ENCODE results near the gene ZNF143. TPM values are rescaled to one million over a fixed set of nuclear protein-coding genes. Genes with fewer than 3 reads are reported as not detected.
A peak's percentile ranks its signal among the peaks of the same experiment; 100 is the strongest.

The ZNF143 gene
- total and polyA plus RNA-seq, 2 of the 13 experiments (the other 11 are each of a cell fraction or from before 2014, with no cell fraction given): 22.4 to 35.6 TPM

- TF ChIP-seq NFKB2 (CRISPR knock-in tag; IDR thresholded peaks at IDR 0.05; ENCODE audit: borderline replicate concordance): no peak
- no peak for TF ChIP-seq ZNF616 (CRISPR knock-in tag; IDR thresholded peaks at IDR 0.05; ENCODE audit: low read depth)
- no peak for TF ChIP-seq SYNCRIP (IDR thresholded peaks at IDR 0.05; ENCODE audit: insufficient read depth, low read depth, low read length)
- no peak for TF ChIP-seq FOXC1 (CRISPR knock-in tag; IDR thresholded peaks at IDR 0.05; ENCODE audit: borderline replicate concordance)
- no peak for TF ChIP-seq HOXA7 (CRISPR knock-in tag; IDR thresholded peaks at IDR 0.05)
- TF ChIP-seq, protein P1, sequence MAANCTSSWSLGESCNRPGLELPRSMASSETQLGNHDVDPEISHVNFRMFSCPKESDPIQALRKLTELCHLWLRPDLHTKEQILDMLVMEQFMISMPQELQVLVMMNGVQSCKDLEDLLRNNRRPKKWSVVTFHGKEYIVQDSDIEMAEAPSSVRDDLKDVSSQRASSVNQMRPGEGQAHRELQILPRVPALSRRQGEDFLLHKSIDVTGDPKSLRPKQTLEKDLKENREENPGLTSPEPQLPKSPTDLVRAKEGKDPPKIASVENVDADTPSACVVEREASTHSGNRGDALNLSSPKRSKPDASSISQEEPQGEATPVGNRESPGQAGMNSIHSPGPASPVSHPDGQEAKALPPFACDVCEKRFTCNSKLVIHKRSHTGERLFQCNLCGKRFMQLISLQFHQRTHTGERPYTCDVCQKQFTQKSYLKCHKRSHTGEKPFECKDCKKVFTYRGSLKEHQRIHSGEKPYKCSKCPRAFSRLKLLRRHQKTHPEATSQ (CRISPR knock-in tag; IDR thresholded peaks at IDR 0.05; ENCODE audit: borderline replicate concordance): no peak
- TF ChIP-seq, protein P2, sequence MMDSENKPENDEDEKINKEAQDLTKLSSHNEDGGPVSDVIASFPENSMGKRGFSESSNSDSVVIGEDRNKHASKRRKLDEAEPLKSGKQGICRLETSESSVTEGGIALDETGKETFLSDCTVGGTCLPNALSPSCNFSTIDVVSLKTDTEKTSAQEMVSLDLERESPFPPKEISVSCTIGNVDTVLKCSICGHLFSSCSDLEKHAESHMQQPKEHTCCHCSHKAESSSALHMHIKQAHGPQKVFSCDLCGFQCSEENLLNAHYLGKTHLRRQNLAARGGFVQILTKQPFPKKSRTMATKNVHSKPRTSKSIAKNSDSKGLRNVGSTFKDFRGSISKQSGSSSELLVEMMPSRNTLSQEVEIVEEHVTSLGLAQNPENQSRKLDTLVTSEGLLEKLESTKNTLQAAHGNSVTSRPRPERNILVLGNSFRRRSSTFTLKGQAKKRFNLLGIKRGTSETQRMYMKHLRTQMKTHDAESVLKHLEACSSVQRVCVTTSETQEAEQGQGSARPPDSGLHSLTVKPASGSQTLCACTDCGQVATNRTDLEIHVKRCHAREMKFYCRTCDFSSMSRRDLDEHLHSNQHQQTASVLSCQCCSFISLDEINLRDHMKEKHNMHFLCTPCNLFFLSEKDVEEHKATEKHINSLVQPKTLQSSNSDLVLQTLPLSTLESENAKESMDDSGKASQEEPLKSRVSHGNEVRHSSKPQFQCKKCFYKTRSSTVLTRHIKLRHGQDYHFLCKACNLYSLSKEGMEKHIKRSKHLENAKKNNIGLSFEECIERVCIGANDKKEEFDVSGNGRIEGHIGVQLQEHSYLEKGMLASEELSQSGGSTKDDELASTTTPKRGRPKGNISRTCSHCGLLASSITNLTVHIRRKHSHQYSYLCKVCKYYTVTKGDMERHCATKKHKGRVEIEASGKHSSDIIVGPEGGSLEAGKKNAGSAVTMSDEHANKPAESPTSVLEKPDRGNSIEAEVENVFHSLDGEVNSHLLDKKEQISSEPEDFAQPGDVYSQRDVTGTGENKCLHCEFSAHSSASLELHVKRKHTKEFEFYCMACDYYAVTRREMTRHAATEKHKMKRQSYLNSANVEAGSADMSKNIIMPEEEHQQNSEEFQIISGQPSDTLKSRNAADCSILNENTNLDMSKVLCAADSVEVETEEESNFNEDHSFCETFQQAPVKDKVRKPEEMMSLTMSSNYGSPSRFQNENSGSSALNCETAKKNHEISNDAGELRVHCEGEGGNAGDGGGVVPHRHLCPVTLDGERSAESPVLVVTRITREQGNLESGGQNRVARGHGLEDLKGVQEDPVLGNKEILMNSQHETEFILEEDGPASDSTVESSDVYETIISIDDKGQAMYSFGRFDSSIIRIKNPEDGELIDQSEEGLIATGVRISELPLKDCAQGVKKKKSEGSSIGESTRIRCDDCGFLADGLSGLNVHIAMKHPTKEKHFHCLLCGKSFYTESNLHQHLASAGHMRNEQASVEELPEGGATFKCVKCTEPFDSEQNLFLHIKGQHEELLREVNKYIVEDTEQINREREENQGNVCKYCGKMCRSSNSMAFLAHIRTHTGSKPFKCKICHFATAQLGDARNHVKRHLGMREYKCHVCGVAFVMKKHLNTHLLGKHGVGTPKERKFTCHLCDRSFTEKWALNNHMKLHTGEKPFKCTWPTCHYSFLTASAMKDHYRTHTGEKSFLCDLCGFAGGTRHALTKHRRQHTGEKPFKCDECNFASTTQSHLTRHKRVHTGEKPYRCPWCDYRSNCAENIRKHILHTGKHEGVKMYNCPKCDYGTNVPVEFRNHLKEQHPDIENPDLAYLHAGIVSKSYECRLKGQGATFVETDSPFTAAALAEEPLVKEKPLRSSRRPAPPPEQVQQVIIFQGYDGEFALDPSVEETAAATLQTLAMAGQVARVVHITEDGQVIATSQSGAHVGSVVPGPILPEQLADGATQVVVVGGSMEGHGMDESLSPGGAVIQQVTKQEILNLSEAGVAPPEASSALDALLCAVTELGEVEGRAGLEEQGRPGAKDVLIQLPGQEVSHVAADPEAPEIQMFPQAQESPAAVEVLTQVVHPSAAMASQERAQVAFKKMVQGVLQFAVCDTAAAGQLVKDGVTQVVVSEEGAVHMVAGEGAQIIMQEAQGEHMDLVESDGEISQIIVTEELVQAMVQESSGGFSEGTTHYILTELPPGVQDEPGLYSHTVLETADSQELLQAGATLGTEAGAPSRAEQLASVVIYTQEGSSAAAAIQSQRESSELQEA (CRISPR knock-in tag; IDR thresholded peaks at IDR 0.05; ENCODE audit: not compliant biosample characterization): no peak
- TF ChIP-seq, protein P3, sequence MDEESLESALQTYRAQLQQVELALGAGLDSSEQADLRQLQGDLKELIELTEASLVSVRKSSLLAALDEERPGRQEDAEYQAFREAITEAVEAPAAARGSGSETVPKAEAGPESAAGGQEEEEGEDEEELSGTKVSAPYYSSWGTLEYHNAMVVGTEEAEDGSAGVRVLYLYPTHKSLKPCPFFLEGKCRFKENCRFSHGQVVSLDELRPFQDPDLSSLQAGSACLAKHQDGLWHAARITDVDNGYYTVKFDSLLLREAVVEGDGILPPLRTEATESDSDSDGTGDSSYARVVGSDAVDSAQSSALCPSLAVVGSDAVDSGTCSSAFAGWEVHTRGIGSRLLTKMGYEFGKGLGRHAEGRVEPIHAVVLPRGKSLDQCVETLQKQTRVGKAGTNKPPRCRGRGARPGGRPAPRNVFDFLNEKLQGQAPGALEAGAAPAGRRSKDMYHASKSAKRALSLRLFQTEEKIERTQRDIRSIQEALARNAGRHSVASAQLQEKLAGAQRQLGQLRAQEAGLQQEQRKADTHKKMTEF (CRISPR knock-in tag; IDR thresholded peaks at IDR 0.05): peak; percentile 54
- TF ChIP-seq, protein P4, sequence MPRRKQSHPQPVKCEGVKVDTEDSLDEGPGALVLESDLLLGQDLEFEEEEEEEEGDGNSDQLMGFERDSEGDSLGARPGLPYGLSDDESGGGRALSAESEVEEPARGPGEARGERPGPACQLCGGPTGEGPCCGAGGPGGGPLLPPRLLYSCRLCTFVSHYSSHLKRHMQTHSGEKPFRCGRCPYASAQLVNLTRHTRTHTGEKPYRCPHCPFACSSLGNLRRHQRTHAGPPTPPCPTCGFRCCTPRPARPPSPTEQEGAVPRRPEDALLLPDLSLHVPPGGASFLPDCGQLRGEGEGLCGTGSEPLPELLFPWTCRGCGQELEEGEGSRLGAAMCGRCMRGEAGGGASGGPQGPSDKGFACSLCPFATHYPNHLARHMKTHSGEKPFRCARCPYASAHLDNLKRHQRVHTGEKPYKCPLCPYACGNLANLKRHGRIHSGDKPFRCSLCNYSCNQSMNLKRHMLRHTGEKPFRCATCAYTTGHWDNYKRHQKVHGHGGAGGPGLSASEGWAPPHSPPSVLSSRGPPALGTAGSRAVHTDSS (CRISPR knock-in tag; conservative IDR thresholded peaks at IDR 0.05): no peak
Observed at GRCh38 chr11:9461063-9461759, 399 bp downstream of the ZNF143 start (continued).
